GM19452 (cell line): ENCODE results near the gene SEMA6A.

ENCODE experiments used
- ATAC-seq: cut with Tn5 transposase; IDR thresholded peaks from one replicate; pipeline ENCODE4 v1.9.1; 2021; ENCODE audit not compliant: unreplicated experiment

SEMA6A gene

GRCh38 chr5:116415182-116415581 lies 159.4 kb downstream of the SEMA6A start:
- no peak for ATAC-seq

- no peak for ATAC-seq
These were observed 163.5 kb downstream of the SEMA6A start for GRCh38 chr5:116411101-116411571.

- ATAC-seq = no peak
These were observed 164.2 kb downstream of the SEMA6A start for GRCh38 chr5:116410336-116410890.

- no peak for ATAC-seq
These were observed 164.9 kb downstream of the SEMA6A start for GRCh38 chr5:116409591-116410296.

GRCh38 chr5:116406306-116407041 lies 168.1 kb downstream of the SEMA6A start:
- ATAC-seq = no peak

GRCh38 chr5:116404792-116405191 lies 169.8 kb downstream of the SEMA6A start:
- ATAC-seq = no peak

- no peak for ATAC-seq
These were observed 170.6 kb downstream of the SEMA6A start for GRCh38 chr5:116404016-116404415.

- no peak for ATAC-seq
These were observed 172.4 kb downstream of the SEMA6A start for GRCh38 chr5:116402235-116402634.

- no peak for ATAC-seq
These were observed 173.0 kb downstream of the SEMA6A start for GRCh38 chr5:116401576-116401975.

- ATAC-seq = no peak
These were observed 178.0 kb downstream of the SEMA6A start for GRCh38 chr5:116396476-116397099.

- ATAC-seq = no peak
These were observed 178.9 kb downstream of the SEMA6A start for GRCh38 chr5:116395631-116396203.

GRCh38 chr5:116395226-116395625 lies 179.4 kb downstream of the SEMA6A start:
- no peak for ATAC-seq

- no peak for ATAC-seq
These were observed 180.3 kb downstream of the SEMA6A start for GRCh38 chr5:116394186-116394867.
